Endometrium (tissue), 2 donors: Measurements from ENCODE around the gene WDR5.

Experiments used
- FAIRE-seq: peaks from 2 replicates; lab custom pipeline; 2012; peaks lifted over from hg19 to GRCh38; lab: Jason Lieb, UNC
- donor health status: control.
- donor health status: control.

The WDR5 gene

DNA sequence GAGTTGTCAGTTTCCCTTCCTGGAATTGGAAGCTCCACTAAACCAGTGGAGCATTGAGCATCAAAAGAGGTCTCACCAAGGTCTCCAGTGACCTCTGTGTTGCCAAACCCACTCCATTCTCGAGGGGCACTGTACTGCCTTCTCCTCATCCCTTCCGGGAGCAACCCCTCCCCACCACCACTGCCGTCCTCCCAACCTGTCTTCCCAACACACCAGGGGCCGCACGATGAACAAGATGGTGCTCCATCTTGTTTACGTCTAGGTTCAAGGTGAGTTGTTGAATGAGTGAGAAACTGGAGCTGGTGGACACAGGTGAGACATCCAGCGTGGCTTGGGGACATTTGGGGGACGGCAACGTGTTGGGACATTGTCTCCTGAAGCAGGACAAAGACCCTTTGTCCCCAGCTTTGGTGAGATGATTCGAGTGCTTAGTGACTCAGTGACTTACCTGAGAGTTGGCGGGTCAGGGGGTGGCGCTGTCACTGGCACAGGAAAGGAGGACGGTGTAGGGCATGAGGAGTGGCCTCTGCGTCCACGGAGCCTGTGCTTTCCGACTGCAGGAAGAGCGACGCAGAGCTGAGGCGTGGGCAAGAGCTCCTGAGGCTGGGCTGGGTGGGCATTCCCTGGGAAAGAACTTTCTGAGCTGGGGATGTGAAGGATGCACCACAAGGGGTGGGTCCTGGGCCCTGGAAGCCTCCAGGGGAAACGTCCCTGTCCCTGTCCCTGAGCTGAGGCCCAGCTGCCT lies 73.3 kb downstream of the WDR5 start:
- no peak for FAIRE-seq
